ENCODE data around the gene HMGXB3. TPM values are rescaled to one million over a fixed set of nuclear protein-coding genes. Genes with fewer than 3 reads are reported as not detected.
A peak's percentile ranks its signal among the peaks of the same experiment; 100 is the strongest.

HMGXB3 gene
- total RNA-seq, 1 experiment from 2014 or later: 38.0 TPM

- no TSS peak for BruUV-seq (replicated peaks)
- peaks cover 62% of the 10 kb centered on the region for H3K36me3 ChIP-seq (ENCODE audit: low read depth)
- H3K27ac ChIP-seq: peak overlapping the region; percentile 93
- H3K9me2 ChIP-seq (ENCODE audit: insufficient read depth): 0 out of 2 replicates have a peak, but pooled peaks cover 4% of the 10 kb centered on the region
- peak overlapping the region; percentile 72 for H3K4me2 ChIP-seq
- peak overlapping the region; percentile 33; the same call in 1 of the 2 replicates for H3K4me3 ChIP-seq
- H3K27me3 ChIP-seq (ENCODE audit: insufficient read depth, low read depth): no peaks in the 10 kb centered on the region
- peaks cover 59% of the 10 kb centered on the region for H3K4me1 ChIP-seq (replicated peaks; ENCODE audit: insufficient read depth)
- intact Hi-C loops (cut with micrococcal nuclease; ENCODE audit: unreplicated experiment): loop anchor here (1.0 to 2.0 kb wide), 2 partner anchors 22 to 91 kb away; partner anchors contain the start of genes HMGXB3 and TIGD6
- ChIA-PET CTCF (interaction anchor here (0.5 to 1.5 kb wide), 4 partner anchors 47 to 436 kb away, joined by 3 to 10 read pairs (median 4); no protein-coding TSS in a partner anchor), POLR2A (ENCODE audit: unreplicated experiment) (interaction anchor here (0.5 to 1.1 kb wide), 6 partner anchors 12 to 428 kb away, joined by 3 to 10 read pairs (median 4); no protein-coding TSS in a partner anchor)
- H2AFZ ChIP-seq: no peak overlapping the region
- H3K9me3 ChIP-seq (ENCODE audit: insufficient read depth, low read depth): no peaks in the 10 kb centered on the region
- no peak for TF ChIP-seq EZH2 (IDR thresholded peaks at IDR 0.05; ENCODE audit: low read depth)
- peaks cover 56% of the 10 kb centered on the region for H3F3A ChIP-seq (ENCODE audit: insufficient read depth, low read depth)
- H4K20me1 ChIP-seq (ENCODE audit: insufficient read depth): 0 out of 2 replicates have a peak, but pooled peaks cover 3% of the 10 kb centered on the region
- H3K79me2 ChIP-seq (ENCODE audit: low read depth): peaks cover 19% of the 10 kb centered on the region
- DNase-seq: peak; percentile 53 to 91
These were observed 21.6 kb downstream of the HMGXB3 start for GRCh38 chr5:150022158-150022531.

- ChIA-PET POLR2A (ENCODE audit: unreplicated experiment) (interaction anchor here (0.5 to 1.1 kb wide), 5 partner anchors 12 to 427 kb away, joined by 3 to 10 read pairs (median 4); no protein-coding TSS in a partner anchor), CTCF (interaction anchor here (0.6 to 1.5 kb wide), 3 partner anchors 46 to 706 kb away, joined by 3 to 9 read pairs (median 4); no protein-coding TSS in a partner anchor)
- peaks cover 19% of the 10 kb centered on the region for H3K79me2 ChIP-seq (ENCODE audit: low read depth)
- H2AFZ ChIP-seq: no peak overlapping the region
- no peaks in the 10 kb centered on the region for H3K9me3 ChIP-seq (ENCODE audit: insufficient read depth, low read depth)
- intact Hi-C loops (cut with micrococcal nuclease; ENCODE audit: unreplicated experiment): loop anchor here (1.0 to 2.0 kb wide), 2 partner anchors 22 to 90 kb away; partner anchors contain the start of genes HMGXB3 and TIGD6
- H4K20me1 ChIP-seq (ENCODE audit: insufficient read depth): 0 out of 2 replicates have a peak, but pooled peaks cover 3% of the 10 kb centered on the region
- DNase-seq: no peak
- H3F3A ChIP-seq (ENCODE audit: insufficient read depth, low read depth): peaks cover 51% of the 10 kb centered on the region
- H3K27ac ChIP-seq: peak overlapping the region; percentile 93
- H3K4me3 ChIP-seq: peak overlapping the region; percentile 25; the same call in 1 of the 2 replicates
- H3K9me2 ChIP-seq (ENCODE audit: insufficient read depth): 0 out of 2 replicates have a peak, but pooled peaks cover 4% of the 10 kb centered on the region
- peaks cover 60% of the 10 kb centered on the region for H3K36me3 ChIP-seq (ENCODE audit: low read depth)
- TF ChIP-seq CTCF (conservative IDR thresholded peaks at IDR 0.05) (no peak), EZH2 (IDR thresholded peaks at IDR 0.05; ENCODE audit: low read depth) (no peak)
- H3K27me3 ChIP-seq (ENCODE audit: insufficient read depth, low read depth): no peaks in the 10 kb centered on the region
- H3K4me1 ChIP-seq (replicated peaks; ENCODE audit: insufficient read depth): peaks cover 54% of the 10 kb centered on the region
- BruUV-seq (replicated peaks): no TSS peak
- H3K4me2 ChIP-seq: peak overlapping the region; percentile 72
These were observed 22.1 kb downstream of the HMGXB3 start for GRCh38 chr5:150022681-150023080.

- TF ChIP-seq CTCF (conservative IDR thresholded peaks at IDR 0.05): no peak
- ChIA-PET POLR2A (ENCODE audit: unreplicated experiment) (no interaction called here), CTCF (interaction anchor here (0.6 kb wide), 1 partner anchor 706 kb away, joined by 9 read pairs; no protein-coding TSS in a partner anchor)
- Histone ChIP-seq H3K9me3 (ENCODE audit: insufficient read depth, low read depth) (no peaks in the 10 kb centered on the region), H2AFZ (no peak overlapping the region), H3K27ac (peak overlapping the region; percentile 93), H3K36me3 (ENCODE audit: low read depth) (peaks cover 56% of the 10 kb centered on the region), H3K4me2 (peak overlapping the region; percentile 72), H3F3A (ENCODE audit: insufficient read depth, low read depth) (peaks cover 47% of the 10 kb centered on the region), H3K4me3 (no peak overlapping the region), H3K79me2 (ENCODE audit: low read depth) (peaks cover 19% of the 10 kb centered on the region), H4K20me1 (ENCODE audit: insufficient read depth) (0 out of 2 replicates have a peak, but pooled peaks cover 3% of the 10 kb centered on the region), H3K9me2 (ENCODE audit: insufficient read depth) (0 out of 2 replicates have a peak, but pooled peaks cover 4% of the 10 kb centered on the region), H3K27me3 (ENCODE audit: insufficient read depth, low read depth) (no peaks in the 10 kb centered on the region), H3K4me1 (replicated peaks; ENCODE audit: insufficient read depth) (peaks cover 49% of the 10 kb centered on the region)
- intact Hi-C loops (cut with micrococcal nuclease; ENCODE audit: unreplicated experiment): loop anchor here (2.0 kb wide), 1 partner anchor 90 kb away; no protein-coding TSS in a partner anchor
- BruUV-seq (replicated peaks): no TSS peak
- DNase-seq: no peak
These were observed 22.6 kb downstream of the HMGXB3 start for GRCh38 chr5:150023136-150023535.

All from PC-9 (cell line).